PC-9 (cell line): Measurements from ENCODE around the gene CABP5. TPM values are rescaled to one million over a fixed set of nuclear protein-coding genes. Genes with fewer than 3 reads are reported as not detected.
A peak's percentile ranks its signal among the peaks of the same experiment; 100 is the strongest.
"Not testable (repeated sequence)": the region's sequence is repeated elsewhere in the genome, so short reads cannot be mapped to it uniquely, and the experiment has no call there.

Experiments
- Bru-seq: library from RNA; stranded (reverse); fragments of 400-500 nt; gene quantifications from one replicate; lab custom pipeline; 2021; lab: Mats Ljungman, UMichigan
- BruChase-seq, 2 experiments: library from RNA; stranded (reverse); fragments of 400-500 nt; gene quantifications; one replicate each; lab custom pipeline; 2021; lab: Mats Ljungman, UMichigan
- BruUV-seq: library from RNA; stranded (reverse); fragments of 400-500 nt; replicated peaks from 2 replicates; lab custom pipeline; 2021; lab: Mats Ljungman, UMichigan
- CTCF ChIA-PET: fragments of 300-600 bp; sonication (Branson Sonifier 250); formaldehyde crosslinking; loops from one replicate; lab custom pipeline; 2022; ENCODE audit warnings: antibody characterized with exemption; lab: Charles Lee
- POLR2A ChIA-PET: fragments of 300-600 bp; sonication (Branson Sonifier 250); formaldehyde crosslinking; loops from one replicate; lab custom pipeline; 2022; ENCODE audit warnings: antibody characterized with exemption; ENCODE audit not compliant: unreplicated experiment; lab: Charles Lee
- DNase-seq, 2 experiments: peaks; one replicate each; pipeline versions ENCODE4 v3.0.0 to v3.0.0-alpha.2; 2015 to 2022; ENCODE audit warnings: mixed read lengths in 1 of 2
- H2AFZ ChIP-seq: fragments of 200-600 bp; sonication (generic); 2 replicates; pipeline ENCODE4 v1.8.1; 2017; ENCODE audit warnings: antibody characterized with exemption
- H3F3A ChIP-seq: fragments of 200-600 bp; sonication (generic); 2 replicates; pipeline ENCODE4 v1.8.1; 2017; ENCODE audit warnings: antibody characterized with exemption, mild to moderate bottlenecking, low read depth; ENCODE audit not compliant: insufficient read depth
- H3K27ac ChIP-seq: fragments of 200-600 bp; sonication (generic); 2 replicates; pipeline ENCODE4 v1.6.1; 2016; ENCODE audit warnings: mixed run types
- H3K27me3 ChIP-seq: fragments of 200-600 bp; sonication (generic); 2 replicates; pipeline ENCODE4 v1.6.1; 2016; ENCODE audit warnings: low read depth, mixed run types; ENCODE audit not compliant: insufficient read depth
- H3K36me3 ChIP-seq: fragments of 200-600 bp; sonication (generic); 2 replicates; pipeline ENCODE4 v1.6.1; 2016; ENCODE audit warnings: low read depth, mixed run types
- H3K4me1 ChIP-seq: fragments of 200-600 bp; sonication (generic); replicated peaks from 2 replicates; pipeline ENCODE4 v1.6.1; 2016; ENCODE audit warnings: mixed run types; ENCODE audit not compliant: insufficient read depth
- H3K4me2 ChIP-seq: fragments of 200-600 bp; sonication (generic); 2 replicates; pipeline ENCODE4 v1.6.1; 2017; ENCODE audit warnings: mixed run types
- H3K4me3 ChIP-seq: fragments of 200-600 bp; sonication (generic); 2 replicates; pipeline ENCODE4 v1.6.1; 2016; ENCODE audit warnings: mixed run types
- H3K79me2 ChIP-seq: fragments of 200-600 bp; sonication (generic); 2 replicates; pipeline ENCODE4 v1.6.1; 2017; ENCODE audit warnings: low read depth, mixed run types
- H3K9me2 ChIP-seq: fragments of 200-600 bp; sonication (generic); 2 replicates; pipeline ENCODE4 v1.8.1; 2017; ENCODE audit warnings: mild to moderate bottlenecking; ENCODE audit not compliant: insufficient read depth
- H3K9me3 ChIP-seq: fragments of 200-600 bp; sonication (generic); 2 replicates; pipeline ENCODE4 v1.8.1; 2016; ENCODE audit warnings: low read depth; ENCODE audit not compliant: insufficient read depth
- H4K20me1 ChIP-seq: fragments of 200-600 bp; sonication (generic); 2 replicates; pipeline ENCODE4 v1.8.1; 2017; ENCODE audit not compliant: insufficient read depth
- EZH2 ChIP-seq: fragments of 200-600 bp; sonication (generic); IDR thresholded peaks from 2 replicates; pipeline ENCODE4 v1.8.0; 2017; ENCODE audit warnings: antibody characterized with exemption, low read depth
- intact Hi-C: fragments of 100-400 bp; cut with micrococcal nuclease; formaldehyde crosslinking; loops from one replicate; pipeline ENCODE4 v1.10.0; 2022; ENCODE audit not compliant: unreplicated experiment
- long read RNA-seq: library from polyadenylated mRNA; stranded (forward); transcript quantifications from one replicate; pipeline ENCODE4 v2.0.0, GENCODE V29; 2022
- total RNA-seq: library from RNA; stranded (reverse); gene quantifications from 2 replicates; pipeline ENCODE4 v1.2.3, GENCODE V29; 2021
- TF ChIP-seq, protein P1 (sequence below): fragments of 200-600 bp; sonication (generic); conservative IDR thresholded peaks from 2 replicates; pipeline ENCODE4 v1.6.1; 2017; ENCODE audit warnings: mixed run types, antibody characterized with exemption, mild to moderate bottlenecking, moderate library complexity

CABP5 gene
- total RNA-seq (not detected in 2 replicates), Bru-seq, nascent RNA (not detected), BruChase-seq, experiment 1, labeled RNA remaining after a 2-hour chase (percentile 5 among the genes with signal in this experiment), BruChase-seq, experiment 2, labeled RNA remaining after a 6-hour chase (not detected)
- long read RNA-seq, result 0 reads

DNA sequence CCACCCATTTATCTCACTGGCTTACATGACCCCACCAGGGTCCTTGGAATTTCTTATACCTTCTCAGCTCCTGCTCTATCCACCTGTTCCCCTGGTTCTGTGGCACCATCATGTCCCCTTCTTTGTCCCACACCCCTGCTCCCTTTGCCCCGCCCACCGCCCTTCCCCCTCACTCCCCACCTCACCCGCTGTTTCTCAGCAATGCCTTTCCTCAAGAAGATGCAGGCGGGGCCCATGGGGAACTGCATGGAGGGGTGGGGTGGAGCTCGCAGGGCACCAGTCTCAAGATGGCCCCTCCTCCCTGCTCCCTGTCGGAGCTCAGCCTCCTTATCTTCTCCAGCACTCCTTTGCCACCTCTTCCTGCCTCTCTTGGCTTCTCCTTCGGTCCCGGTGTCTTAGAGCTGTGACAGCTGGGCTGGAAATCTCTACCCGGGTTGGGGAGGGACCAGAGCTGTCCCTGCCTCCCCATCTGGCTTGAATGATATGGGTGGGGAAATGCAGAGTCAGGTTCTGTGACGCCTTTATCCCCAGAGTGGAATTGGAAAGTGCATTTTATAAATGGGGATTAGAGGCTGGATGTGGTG, at the start of gene CABP5:
Gene CABP5 (minus strand): TSS at position 405 of the 584 bp plus-strand sequence. CDS start 157 bp downstream, at position 248.
- TF ChIP-seq EZH2, result no peak
- TF ChIP-seq, protein P1, sequence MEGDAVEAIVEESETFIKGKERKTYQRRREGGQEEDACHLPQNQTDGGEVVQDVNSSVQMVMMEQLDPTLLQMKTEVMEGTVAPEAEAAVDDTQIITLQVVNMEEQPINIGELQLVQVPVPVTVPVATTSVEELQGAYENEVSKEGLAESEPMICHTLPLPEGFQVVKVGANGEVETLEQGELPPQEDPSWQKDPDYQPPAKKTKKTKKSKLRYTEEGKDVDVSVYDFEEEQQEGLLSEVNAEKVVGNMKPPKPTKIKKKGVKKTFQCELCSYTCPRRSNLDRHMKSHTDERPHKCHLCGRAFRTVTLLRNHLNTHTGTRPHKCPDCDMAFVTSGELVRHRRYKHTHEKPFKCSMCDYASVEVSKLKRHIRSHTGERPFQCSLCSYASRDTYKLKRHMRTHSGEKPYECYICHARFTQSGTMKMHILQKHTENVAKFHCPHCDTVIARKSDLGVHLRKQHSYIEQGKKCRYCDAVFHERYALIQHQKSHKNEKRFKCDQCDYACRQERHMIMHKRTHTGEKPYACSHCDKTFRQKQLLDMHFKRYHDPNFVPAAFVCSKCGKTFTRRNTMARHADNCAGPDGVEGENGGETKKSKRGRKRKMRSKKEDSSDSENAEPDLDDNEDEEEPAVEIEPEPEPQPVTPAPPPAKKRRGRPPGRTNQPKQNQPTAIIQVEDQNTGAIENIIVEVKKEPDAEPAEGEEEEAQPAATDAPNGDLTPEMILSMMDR, result no peak
- no peak for DNase-seq
- Histone ChIP-seq H3K9me2 (no peaks in the 10 kb centered on the region), H3K4me2 (no peak within 1 kb of the TSS), H3K4me3 (no peak within 1 kb of the TSS), H3K27me3 (peaks cover 82% of the 10 kb centered on the region), H3K9me3 (no peaks in the 10 kb centered on the region), H3F3A (no peaks in the 10 kb centered on the region), H3K79me2 (no peaks in the 10 kb centered on the region), H2AFZ (no peak within 1 kb of the TSS), H3K36me3 (no peaks in the 10 kb centered on the region), H3K27ac (no peak within 1 kb of the TSS), H4K20me1 (no peaks in the 10 kb centered on the region), H3K4me1 (no peaks in the 10 kb centered on the region)
- POLR2A ChIA-PET, result no interaction called here
- CTCF ChIA-PET, result no interaction called here
- intact Hi-C loops, result no loop called here
- no TSS peak for BruUV-seq

DNA sequence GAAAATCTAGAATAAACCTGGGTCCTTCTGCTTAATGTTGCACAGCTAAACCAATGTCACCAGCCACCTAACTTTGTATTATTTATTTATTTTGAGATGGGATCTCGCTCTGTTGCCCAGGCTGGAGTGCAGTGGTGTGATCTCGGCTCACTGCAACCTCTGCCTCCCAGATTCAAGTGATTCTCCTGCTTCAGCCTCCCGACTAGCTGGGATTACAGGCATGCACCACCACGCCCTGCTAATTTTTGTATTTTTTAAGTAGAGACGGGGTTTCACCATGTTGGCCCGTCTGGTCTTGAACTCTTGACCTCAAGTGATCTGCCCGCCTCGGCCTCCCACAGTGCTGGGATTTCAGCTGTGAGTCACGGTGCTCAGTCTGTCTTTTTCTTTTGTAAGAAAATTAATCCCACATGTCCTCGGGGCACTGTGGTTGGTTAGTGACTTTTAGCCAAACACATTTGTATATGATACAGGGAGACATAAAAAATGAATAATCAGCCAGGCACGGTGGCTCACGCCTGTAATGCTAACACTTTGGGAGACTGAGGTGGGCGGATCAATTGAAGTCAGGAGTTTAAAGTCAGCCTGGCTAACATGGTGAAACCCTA, 47.3 kb upstream of the CABP5 start:
- H3K4me3 ChIP-seq, H3K9me3 ChIP-seq, CTCF ChIA-PET, POLR2A ChIA-PET, H4K20me1 ChIP-seq, H3K36me3 ChIP-seq, intact Hi-C loops, H3K27ac ChIP-seq, H2AFZ ChIP-seq, H3K79me2 ChIP-seq, H3K4me1 ChIP-seq, BruUV-seq, H3K9me2 ChIP-seq: not testable (repeated sequence)
- Histone ChIP-seq H3K4me2 (peak overlapping the region; percentile 7; the same call in 1 of the 2 replicates), H3F3A (peaks cover 15% of the 10 kb centered on the region; the same call in 1 of the 2 replicates), H3K27me3 (peaks cover 72% of the 10 kb centered on the region)
- peak in 1 of 2 experiments; percentile 77 for DNase-seq

DNA sequence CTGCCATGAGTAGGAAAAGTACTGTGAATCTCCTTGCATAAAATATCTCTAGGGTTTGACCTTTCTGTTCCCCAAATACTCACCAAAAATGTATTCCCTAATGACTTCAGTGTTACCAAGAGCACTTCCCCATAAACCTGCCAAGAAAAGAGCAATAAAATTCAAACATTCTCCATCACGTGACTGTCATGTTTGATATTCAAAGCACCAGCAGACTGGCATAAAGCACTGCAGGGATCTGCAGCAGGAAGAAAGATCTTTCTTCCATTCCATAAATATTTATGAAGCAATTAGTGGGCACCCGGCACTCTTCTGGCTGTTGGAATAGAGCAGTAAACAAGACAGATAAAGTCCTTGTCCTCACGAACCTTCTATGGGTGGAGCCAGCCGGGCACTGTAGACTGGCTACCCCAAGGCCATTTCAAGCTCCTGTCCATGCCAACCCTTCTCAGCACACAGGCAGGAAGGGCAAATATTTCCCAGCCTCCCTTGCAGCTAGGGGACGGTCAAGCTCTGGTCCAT, 46.5 kb upstream of the CABP5 start:
- H3K27me3 ChIP-seq, result peaks cover 72% of the 10 kb centered on the region

DNA sequence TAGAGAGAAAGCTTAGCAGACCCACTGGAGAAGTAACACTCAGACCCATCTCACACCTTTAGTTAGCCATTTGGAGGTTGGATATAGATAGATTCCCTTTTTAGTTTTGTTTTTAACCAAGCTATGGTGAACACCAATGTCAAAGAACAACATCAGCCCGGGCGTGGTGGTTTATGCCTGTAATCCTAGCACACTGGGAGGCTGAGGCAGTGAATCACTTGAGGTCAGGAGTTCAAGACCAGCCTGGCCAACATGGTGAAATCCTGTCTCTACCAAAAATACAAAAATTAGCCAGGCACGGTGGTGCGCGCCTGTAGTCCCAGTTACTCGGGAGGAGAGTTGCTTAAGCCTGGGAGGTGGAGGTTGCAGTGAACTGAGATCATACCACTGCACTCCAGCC, 45.1 kb upstream of the CABP5 start:
- Histone ChIP-seq H3F3A (peaks cover 15% of the 10 kb centered on the region; the same call in 1 of the 2 replicates), H3K27me3 (peaks cover 72% of the 10 kb centered on the region)
- intact Hi-C loops, H3K4me2 ChIP-seq, H3K9me2 ChIP-seq, H3K27ac ChIP-seq, H3K4me3 ChIP-seq, DNase-seq, BruUV-seq, H3K9me3 ChIP-seq, H4K20me1 ChIP-seq, CTCF ChIA-PET, H3K4me1 ChIP-seq, POLR2A ChIA-PET, H3K36me3 ChIP-seq, H2AFZ ChIP-seq, H3K79me2 ChIP-seq: not testable (repeated sequence)

More for the DNA sequence above, 46.5 kb upstream of the CABP5 start:
- POLR2A ChIA-PET, result no interaction called here
- Histone ChIP-seq H3K9me2 (no peaks in the 10 kb centered on the region), H3F3A (peaks cover 15% of the 10 kb centered on the region; the same call in 1 of the 2 replicates), H3K4me1 (peaks cover 9% of the 10 kb centered on the region; the same call in 1 of the 2 replicates), H3K79me2 (no peaks in the 10 kb centered on the region), H3K9me3 (no peaks in the 10 kb centered on the region), H3K36me3 (no peaks in the 10 kb centered on the region), H2AFZ (no peak overlapping the region), H3K4me2 (no peak overlapping the region), H3K4me3 (no peak overlapping the region), H4K20me1 (no peaks in the 10 kb centered on the region), H3K27ac (no peak overlapping the region)
- TF ChIP-seq, protein P1, result no peak
- no peak for TF ChIP-seq EZH2
- intact Hi-C loops, result no loop called here
- DNase-seq, result no peak
- BruUV-seq, result no TSS peak
- CTCF ChIA-PET, result no interaction called here
